ENCODE data around the gene GSE1.

Gene GSE1

GRCh38 chr16:85622683-85623082, 9.6 kb downstream of the GSE1 start:
- ChIA-PET POLR2A (no interaction called here), CTCF (no interaction called here)
- no peak for TF ChIP-seq PKNOX1 (IDR thresholded peaks at IDR 0.05)
- no peak for TF ChIP-seq CTBP1 (IDR thresholded peaks at IDR 0.05; ENCODE audit: borderline replicate concordance)
- DNase-seq (ENCODE audit: extremely low spot score), result no peak

- CTCF ChIA-PET, result no interaction called here
- POLR2A ChIA-PET, result no interaction called here
- TF ChIP-seq TARDBP (IDR thresholded peaks at IDR 0.05), result no peak
- no peak for TF ChIP-seq ARNT (IDR thresholded peaks at IDR 0.05)
- no peak for TF ChIP-seq NFRKB (IDR thresholded peaks at IDR 0.05)
- no peak for TF ChIP-seq ELF4 (IDR thresholded peaks at IDR 0.05)
- TF ChIP-seq HDGF (IDR thresholded peaks at IDR 0.05; ENCODE audit: borderline replicate concordance), result no peak
- no peak for TF ChIP-seq LEF1 (IDR thresholded peaks at IDR 0.05; ENCODE audit: borderline replicate concordance)
- no peak for TF ChIP-seq FOXM1 (IDR thresholded peaks at IDR 0.05; ENCODE audit: borderline replicate concordance)
- no peak for DNase-seq (ENCODE audit: extremely low spot score)
These were observed 10.1 kb downstream of the GSE1 start for GRCh38 chr16:85623250-85623649.

- ChIA-PET POLR2A (no interaction called here), CTCF (interaction anchor here (1.5 kb wide), 1 partner anchor 8 kb away, joined by 14 read pairs; no protein-coding TSS in a partner anchor)
- TF ChIP-seq TARDBP (IDR thresholded peaks at IDR 0.05) (no peak), LEF1 (IDR thresholded peaks at IDR 0.05; ENCODE audit: borderline replicate concordance) (no peak), FOXA1 (IDR thresholded peaks at IDR 0.05) (no peak)
- DNase-seq (ENCODE audit: extremely low spot score), result no peak
These were observed 11.0 kb downstream of the GSE1 start for GRCh38 chr16:85623997-85624601.

DNA sequence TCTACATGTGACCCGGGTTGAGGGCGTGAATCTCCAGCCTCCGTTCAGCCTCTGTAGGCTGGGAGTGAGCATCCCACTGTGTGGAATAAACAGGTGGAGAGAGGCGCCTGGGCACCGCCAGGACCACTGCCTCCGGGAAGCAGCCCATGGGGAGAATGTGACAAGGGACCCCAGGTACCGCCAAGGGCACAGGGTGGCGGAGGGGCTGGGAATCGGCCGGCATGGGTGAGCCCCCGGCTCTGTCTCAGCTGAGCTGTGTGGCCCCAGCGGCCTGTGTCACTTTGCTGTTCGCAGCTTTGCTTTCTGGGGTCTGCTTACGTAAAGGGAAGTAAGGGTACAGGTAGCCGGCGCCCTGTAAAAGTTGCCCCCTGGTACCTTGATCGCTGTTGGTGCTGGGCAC, 11.5 kb downstream of the GSE1 start:
- TF ChIP-seq CTBP1 (IDR thresholded peaks at IDR 0.05; ENCODE audit: borderline replicate concordance), result no peak
- TF ChIP-seq SUZ12 (IDR thresholded peaks at IDR 0.05), result no peak
- no peak for TF ChIP-seq L3MBTL2 (conservative IDR thresholded peaks at IDR 0.05)
- no peak for TF ChIP-seq PKNOX1 (IDR thresholded peaks at IDR 0.05)
- TF ChIP-seq SP1 (IDR thresholded peaks at IDR 0.05), result no peak
- no peak for TF ChIP-seq BHLHE40 (IDR thresholded peaks at IDR 0.05; ENCODE audit: borderline replicate concordance)
- CTCF ChIA-PET, result interaction anchor here (1.5 kb wide), 1 partner anchor 9 kb away, joined by 14 read pairs; no protein-coding TSS in a partner anchor
- no peak for DNase-seq (ENCODE audit: extremely low spot score)
- POLR2A ChIA-PET, result no interaction called here

DNA sequence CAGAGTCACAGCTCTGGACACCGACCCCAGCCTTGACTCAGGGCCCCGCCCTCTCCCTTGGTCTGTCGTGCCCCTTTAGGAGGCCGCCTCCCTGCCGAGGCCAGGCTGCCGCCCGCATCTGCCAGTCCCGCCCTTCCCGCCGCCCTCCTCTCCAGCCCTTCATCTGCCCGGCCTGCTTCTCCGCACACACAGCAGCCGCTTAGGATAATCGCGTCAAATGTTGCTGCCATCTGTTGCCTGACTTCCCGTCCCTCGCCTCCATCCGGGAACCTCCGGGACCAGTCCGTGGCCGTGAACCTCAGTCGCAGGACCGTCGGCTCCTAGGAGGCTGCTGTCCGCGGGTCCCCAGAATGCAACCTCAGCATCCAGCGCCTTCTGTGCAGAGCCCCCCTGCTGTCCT, 11.9 kb downstream of the GSE1 start:
- TF ChIP-seq ELF4 (IDR thresholded peaks at IDR 0.05), result no peak
- no peak for TF ChIP-seq FOXA1 (IDR thresholded peaks at IDR 0.05)
- no peak for TF ChIP-seq L3MBTL2 (conservative IDR thresholded peaks at IDR 0.05)
- no peak for TF ChIP-seq TARDBP (IDR thresholded peaks at IDR 0.05)
- TF ChIP-seq SP1 (IDR thresholded peaks at IDR 0.05), result no peak
- no peak for TF ChIP-seq SUZ12 (IDR thresholded peaks at IDR 0.05)
- no peak for TF ChIP-seq ZNF384 (IDR thresholded peaks at IDR 0.05)
- TF ChIP-seq FOXM1 (IDR thresholded peaks at IDR 0.05; ENCODE audit: borderline replicate concordance), result no peak
- no peak for TF ChIP-seq HDGF (IDR thresholded peaks at IDR 0.05; ENCODE audit: borderline replicate concordance)
- TF ChIP-seq LEF1 (IDR thresholded peaks at IDR 0.05; ENCODE audit: borderline replicate concordance), result no peak
- TF ChIP-seq FOXK2 (IDR thresholded peaks at IDR 0.05), result no peak
- TF ChIP-seq NFRKB (IDR thresholded peaks at IDR 0.05), result no peak
- no peak for TF ChIP-seq BHLHE40 (IDR thresholded peaks at IDR 0.05; ENCODE audit: borderline replicate concordance)
- TF ChIP-seq PKNOX1 (IDR thresholded peaks at IDR 0.05), result no peak
- no peak for TF ChIP-seq CTBP1 (IDR thresholded peaks at IDR 0.05; ENCODE audit: borderline replicate concordance)
- no peak for TF ChIP-seq ARNT (IDR thresholded peaks at IDR 0.05)
- ChIA-PET POLR2A (no interaction called here), CTCF (interaction anchor here (1.5 kb wide), 1 partner anchor 9 kb away, joined by 14 read pairs; no protein-coding TSS in a partner anchor)
- no peak for DNase-seq (ENCODE audit: extremely low spot score)

DNA sequence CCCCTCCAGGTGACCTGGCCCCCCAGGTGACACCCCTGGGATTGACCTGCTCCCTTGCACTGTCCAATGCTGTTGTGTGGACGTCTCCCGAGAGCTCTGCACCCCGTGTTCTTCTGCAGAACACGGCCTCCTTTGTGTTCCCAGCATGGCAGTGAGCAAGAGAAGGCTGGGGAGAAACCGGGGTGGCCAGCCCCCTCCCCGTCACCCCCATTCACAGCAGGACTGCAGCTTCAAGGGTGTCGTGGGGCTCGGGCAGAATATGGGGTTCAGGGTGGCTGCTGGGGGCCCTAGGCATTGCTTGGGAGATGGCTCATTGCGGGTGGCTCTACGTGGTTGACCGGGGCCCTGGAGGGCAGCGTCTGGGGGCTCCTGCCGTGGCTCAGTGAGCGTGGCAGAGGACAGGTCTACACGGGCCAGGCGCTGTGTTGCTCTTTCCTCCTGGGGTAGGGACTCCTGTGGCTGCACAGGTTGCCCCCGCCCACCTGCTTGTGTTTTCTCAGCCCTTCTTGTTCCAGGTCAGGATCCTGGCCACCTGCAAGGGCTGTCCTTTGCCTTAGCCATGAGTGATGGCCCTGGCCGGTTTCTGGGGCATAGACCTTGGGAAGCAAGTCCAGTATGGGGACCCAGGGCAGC, 12.5 kb downstream of the GSE1 start:
- ChIA-PET CTCF (interaction anchor here (1.5 kb wide), 1 partner anchor 10 kb away, joined by 19 read pairs; no protein-coding TSS in a partner anchor), POLR2A (interaction anchor here (1.9 kb wide), 1 partner anchor 10 kb away, joined by 8 read pairs; no protein-coding TSS in a partner anchor)
- no peak for DNase-seq (ENCODE audit: extremely low spot score)
- no peak for TF ChIP-seq CTBP1 (IDR thresholded peaks at IDR 0.05; ENCODE audit: borderline replicate concordance)
- TF ChIP-seq L3MBTL2 (conservative IDR thresholded peaks at IDR 0.05), result no peak
- TF ChIP-seq FOXK2 (IDR thresholded peaks at IDR 0.05), result no peak
- no peak for TF ChIP-seq ARNT (IDR thresholded peaks at IDR 0.05)
- no peak for TF ChIP-seq ELF4 (IDR thresholded peaks at IDR 0.05)
- TF ChIP-seq FOXA1 (IDR thresholded peaks at IDR 0.05), result no peak
- no peak for TF ChIP-seq BHLHE40 (IDR thresholded peaks at IDR 0.05; ENCODE audit: borderline replicate concordance)
- no peak for TF ChIP-seq ZNF384 (IDR thresholded peaks at IDR 0.05)
- TF ChIP-seq FOXM1 (IDR thresholded peaks at IDR 0.05; ENCODE audit: borderline replicate concordance), result no peak
- TF ChIP-seq HDGF (IDR thresholded peaks at IDR 0.05; ENCODE audit: borderline replicate concordance), result no peak
- no peak for TF ChIP-seq SUZ12 (IDR thresholded peaks at IDR 0.05)
- no peak for TF ChIP-seq NFRKB (IDR thresholded peaks at IDR 0.05)
- no peak for TF ChIP-seq TARDBP (IDR thresholded peaks at IDR 0.05)
- no peak for TF ChIP-seq PKNOX1 (IDR thresholded peaks at IDR 0.05)
